A673 (cell line): ENCODE data around the gene FFAR2.

Source experiments
- EZH2 ChIP-seq: fragments of 200-600 bp; sonication (generic); IDR thresholded peaks from 2 replicates; pipeline ENCODE4 v1.6.1; 2017; ENCODE audit warnings: borderline replicate concordance, low read depth, mild to moderate bottlenecking, mixed read lengths, antibody characterized with exemption, low read length; ENCODE audit not compliant: poor library complexity, severe bottlenecking
- TF ChIP-seq, protein P1 (sequence below): fragments of 300-800, 200-600 bp; sonication (generic); conservative IDR thresholded peaks from 2 replicates; pipeline ENCODE4 v1.5.1; 2017; ENCODE audit warnings: low read depth, mild to moderate bottlenecking, antibody characterized with exemption, low read length, moderate library complexity, mixed read lengths

DNA sequence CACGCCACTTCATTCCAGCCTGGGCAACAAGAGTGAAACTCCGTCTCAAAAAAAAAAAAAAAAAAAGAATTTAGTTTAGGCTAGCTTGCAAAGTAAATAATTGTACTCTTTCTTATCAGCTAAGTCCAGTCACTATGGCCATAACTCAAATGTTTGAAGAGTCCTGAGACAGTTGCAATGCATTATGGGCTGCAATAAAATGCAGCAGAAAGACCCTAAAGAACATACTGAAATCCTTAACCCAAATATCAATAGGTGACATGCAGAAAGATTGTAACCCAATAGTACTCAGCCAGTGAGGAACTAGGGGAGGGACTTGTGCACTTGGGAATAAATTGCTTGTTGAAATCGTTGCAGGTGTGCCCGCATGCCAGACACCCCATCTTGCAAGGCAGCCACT, 20.9 kb upstream of the FFAR2 start:
- TF ChIP-seq, protein P1, sequence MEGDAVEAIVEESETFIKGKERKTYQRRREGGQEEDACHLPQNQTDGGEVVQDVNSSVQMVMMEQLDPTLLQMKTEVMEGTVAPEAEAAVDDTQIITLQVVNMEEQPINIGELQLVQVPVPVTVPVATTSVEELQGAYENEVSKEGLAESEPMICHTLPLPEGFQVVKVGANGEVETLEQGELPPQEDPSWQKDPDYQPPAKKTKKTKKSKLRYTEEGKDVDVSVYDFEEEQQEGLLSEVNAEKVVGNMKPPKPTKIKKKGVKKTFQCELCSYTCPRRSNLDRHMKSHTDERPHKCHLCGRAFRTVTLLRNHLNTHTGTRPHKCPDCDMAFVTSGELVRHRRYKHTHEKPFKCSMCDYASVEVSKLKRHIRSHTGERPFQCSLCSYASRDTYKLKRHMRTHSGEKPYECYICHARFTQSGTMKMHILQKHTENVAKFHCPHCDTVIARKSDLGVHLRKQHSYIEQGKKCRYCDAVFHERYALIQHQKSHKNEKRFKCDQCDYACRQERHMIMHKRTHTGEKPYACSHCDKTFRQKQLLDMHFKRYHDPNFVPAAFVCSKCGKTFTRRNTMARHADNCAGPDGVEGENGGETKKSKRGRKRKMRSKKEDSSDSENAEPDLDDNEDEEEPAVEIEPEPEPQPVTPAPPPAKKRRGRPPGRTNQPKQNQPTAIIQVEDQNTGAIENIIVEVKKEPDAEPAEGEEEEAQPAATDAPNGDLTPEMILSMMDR: no peak
- TF ChIP-seq EZH2: no peak
